Stimulated activated CD4-positive, alpha-beta T cell treated with anti-CD3 and anti-CD28 coated beads, Interleukin-1b, Interleukin-23, amount 100 ng/mL, for 4 hours (primary cell): ENCODE data around the gene ACKR2.

Experiments
- DNase-seq, 2 donors: peaks; one replicate each; pipeline ENCODE4 v3.0.0-alpha.2; 2020; ENCODE audit warnings: low read depth in 2 of 2

The ACKR2 gene

DNA sequence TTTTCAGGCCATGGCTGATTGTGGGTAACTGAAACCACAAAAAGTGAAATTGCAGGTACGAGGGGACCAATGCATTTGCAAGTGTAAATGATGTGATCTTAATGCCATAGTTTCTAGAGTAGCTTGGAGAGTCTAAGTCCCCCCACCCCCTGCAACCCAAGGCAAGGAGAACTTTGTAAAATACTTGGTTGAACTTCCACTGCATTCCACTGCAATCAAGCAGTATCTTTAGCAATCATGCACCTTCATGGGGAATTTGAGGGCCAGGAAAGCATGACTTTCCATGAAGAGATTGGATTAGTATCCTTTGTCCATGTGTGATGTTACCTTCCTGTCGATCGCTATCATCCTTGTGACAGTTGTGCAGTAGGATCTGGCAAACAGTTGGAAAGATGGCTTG lies 77.8 kb downstream of the ACKR2 start:
- DNase-seq = no peak

DNA sequence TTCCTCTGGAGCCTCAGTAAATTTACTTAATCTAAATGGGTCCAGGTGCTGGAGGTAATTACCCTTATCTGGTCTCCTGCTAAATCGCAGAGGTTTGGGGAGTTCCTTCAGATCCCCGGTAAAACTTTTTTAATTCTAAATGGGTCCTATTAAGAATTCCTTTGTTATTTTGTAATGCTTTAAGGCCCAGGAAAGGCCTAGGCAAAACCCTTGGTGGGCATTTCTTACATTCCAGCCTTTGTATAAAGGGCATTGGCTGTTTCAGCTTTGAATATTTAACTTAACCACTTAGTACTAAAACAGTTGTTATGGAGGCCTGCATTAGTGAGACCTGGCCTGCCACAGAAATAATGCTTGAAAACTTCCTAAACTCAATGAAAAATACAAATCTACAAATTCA lies 81.8 kb downstream of the ACKR2 start:
- no peak for DNase-seq

DNA sequence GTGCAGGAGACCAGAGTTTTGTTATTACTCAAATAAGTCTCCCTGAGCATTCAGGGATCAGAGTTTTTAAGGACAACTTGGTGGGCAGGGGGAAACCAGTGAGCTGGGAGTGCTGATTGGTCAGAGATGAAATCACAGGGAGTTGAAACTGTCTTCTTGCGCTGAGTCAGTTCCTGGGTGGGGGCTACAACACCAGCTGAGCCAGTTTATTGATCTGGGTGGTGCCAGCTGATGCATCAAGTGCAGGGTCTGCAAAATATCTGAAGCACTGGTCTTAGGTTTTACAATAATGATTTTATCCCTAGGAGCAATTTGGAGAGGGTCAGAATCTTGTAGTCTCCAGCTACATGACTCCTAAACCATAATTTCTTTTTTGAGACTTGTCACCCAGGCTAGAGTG lies 82.9 kb downstream of the ACKR2 start:
- DNase-seq = no peak

DNA sequence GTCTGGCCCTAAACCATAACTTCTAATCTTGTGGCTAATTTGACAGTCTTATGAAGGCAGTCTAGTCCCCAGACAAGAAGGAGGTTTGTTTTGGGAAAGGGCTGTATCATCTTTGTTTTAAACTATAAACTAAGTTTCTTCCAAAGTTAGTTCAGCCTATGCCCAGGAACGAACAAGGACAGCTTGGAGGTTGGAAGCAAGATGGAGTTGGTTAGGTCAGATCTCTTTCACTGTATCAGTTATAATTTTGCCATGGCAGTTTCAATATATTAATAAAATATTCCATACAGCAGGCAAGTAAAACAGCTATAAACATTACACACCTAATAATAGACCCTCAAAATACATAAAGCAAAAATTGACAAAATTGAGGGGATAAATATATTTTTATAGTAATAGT lies 83.6 kb downstream of the ACKR2 start:
- DNase-seq = no peak

DNA sequence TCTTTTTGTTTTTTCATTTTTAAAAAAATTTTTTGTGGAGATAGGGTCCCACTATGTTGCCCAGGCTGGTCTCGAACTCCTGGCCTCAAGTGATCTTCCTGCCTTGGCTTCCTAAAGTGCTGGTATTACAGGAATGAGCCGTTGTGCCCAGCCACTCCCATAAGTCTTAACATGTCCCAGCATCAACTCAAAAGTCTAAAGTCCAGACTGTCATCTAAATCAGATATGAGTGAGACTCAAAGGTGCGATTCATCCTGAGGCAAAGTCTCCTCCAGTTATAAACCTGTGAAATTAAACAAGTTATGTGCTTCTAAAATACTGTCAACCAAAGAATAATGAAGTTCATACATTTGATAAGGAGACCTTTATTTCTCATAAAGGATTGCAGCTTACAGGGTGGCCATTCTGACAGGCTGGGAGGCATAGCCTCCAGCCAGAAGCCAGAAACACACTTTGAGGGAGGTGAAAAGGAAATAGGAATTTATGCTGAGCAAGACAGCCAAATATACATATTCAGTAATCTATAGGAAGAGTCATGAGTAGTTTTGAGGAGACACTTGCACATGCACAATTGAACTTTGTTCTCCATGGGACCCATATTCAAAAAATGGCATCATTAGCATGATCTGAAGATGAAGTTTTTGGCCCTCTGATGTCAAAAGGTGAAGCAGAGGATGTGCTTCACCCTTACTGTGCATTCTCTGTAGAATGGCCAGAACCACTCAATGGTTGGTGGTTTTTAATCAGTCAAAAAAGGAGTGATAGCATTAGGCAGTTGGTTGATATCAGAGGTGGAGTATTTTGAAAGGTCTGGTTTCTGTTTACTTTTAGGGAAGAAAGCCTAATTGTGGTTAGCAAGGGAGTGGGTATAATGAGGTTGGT lies 85.7 kb downstream of the ACKR2 start:
- no peak for DNase-seq

DNA sequence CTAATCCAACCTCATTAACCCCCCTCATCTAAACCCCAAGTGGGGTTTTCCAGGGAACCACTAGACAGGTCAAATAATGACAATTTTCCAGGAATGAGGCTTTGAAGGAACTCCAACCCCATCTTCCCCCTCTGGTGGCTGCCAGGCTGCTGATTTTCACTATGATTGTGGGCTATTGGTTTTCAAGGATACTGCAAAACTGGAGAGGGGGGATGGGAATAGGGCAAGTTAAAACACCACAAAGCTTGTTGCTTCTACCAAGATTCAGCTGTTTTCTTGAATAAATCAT lies 86.3 kb downstream of the ACKR2 start:
- DNase-seq = no peak

DNA sequence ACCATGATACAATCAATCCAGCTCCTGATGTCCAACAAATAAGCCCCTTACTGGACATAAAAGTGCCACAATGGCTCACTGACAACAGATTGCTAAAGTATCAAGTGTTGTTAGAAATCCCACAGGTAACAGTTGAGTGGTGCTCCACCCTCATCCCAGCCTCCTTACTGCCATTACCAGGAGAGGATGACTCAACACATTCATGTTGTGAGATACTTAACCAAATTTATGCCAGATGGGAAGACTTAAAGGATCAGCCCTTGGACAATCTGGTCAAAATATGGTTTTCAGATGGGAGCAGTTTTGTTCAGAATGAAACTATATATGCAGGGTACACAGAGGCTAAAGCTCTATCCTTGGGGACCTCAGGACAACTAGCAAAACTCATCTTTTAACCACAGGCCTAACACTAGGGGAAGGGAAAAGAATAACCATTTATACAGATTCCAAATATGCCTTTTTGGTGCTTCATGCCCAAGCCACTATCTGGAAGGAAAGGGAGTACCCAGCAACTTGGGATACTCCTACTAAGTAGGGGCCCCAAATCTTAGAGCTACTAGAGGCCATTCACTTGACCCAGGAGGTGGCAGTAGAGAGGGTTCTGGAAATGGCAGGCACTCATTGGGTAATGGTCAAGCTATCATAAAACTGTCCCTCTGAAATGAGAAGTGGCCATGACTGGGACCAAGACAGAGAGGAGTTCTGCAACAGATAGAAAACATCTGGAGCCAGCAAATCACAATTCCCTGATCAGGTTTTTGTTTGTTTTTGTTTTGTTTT lies 89.8 kb downstream of the ACKR2 start:
- DNase-seq = no peak

DNA sequence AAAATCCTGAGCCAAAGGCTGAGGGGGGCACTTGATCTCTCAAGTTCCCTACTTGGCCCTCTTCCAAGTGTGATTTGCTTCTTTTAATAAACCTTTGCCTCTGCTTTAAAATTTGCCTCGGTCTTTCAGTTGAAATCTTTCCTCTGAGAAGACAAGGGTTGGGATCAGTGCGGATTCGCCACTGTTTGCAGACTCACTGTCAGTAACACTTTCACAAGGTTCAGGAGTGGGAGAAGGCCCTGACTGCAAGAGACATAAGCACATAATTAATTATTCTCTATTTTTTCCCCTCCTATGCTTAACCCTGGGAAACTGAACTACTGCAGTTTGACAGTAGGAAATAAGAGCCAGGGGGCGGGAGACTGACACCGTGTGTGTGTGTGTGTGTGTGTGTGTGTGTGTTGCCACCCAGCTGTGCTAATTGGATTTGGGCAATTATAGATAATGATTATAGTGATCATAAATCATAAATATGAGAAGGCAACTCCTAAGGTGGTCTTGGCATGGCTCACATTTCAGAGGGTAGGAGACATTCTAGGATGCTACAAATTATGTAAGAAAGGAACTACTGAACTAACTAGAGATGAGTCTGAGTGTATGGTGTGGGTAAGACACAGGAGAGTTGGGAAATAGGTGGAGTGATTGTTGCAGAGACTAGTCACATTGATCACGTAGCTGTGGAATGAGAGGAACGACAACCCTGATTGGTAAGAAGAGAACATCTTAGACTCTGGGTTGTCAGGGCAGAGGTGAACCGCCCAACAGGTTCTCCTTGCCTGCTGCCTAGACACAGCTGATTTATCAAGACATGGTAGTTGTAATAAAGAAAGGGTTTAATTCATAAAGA lies 91.2 kb downstream of the ACKR2 start:
- no peak for DNase-seq

DNA sequence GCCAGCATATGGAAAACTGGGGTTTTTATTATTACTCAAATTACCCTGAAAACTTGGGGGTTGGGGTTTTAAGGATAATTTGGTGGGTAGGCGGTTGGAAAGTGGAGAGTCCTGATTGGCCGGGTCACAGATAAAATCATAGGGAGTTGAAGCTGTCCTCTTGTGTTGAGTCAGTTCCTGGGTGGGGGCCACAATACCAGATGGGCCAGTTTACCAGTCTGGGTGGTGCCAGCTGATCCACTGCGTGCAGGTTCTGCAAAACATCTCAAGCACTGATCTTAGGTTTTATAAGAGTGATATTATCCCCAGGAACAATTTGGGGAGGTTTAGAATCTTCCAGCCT lies 91.8 kb downstream of the ACKR2 start:
- DNase-seq = no peak

DNA sequence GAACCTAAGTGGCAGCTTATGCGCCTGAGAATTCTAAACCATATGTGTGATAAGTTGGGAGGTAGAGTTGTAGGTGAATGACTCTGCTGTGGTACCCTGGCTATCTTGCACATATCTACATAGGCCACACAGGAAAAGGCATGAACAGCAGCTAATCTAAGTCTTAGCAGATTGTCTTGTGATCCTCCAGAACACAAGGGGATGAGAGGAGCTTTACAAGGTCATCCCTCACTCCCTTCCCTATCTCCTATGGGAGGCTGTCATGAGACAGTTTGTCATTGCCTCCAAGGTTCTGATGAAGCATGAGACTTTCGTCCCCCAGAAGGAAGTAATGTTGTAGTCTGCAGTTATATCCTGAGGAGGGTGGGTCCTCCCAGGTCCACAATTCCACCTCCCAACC lies 93.0 kb downstream of the ACKR2 start:
- DNase-seq = no peak

DNA sequence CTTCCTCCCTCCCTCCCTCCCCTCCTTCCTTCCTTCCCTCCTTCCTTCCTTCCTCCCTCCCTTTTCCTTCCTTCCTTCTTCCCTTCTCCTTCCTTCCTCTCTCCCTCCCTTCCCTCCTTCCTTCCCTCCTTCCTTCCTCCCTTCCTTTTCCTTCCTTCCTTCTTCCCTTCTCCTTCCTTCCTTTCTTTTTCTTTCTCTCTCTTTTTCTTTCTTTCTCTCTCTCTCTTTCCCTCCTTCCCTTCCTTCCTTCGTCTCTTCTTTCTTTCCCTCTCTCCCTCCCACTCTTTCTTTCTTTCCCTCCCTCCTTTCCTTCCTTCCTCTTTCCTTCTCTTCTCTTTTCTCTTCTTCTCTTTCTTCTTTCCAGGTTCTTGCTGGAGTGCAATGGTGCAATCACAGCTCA lies 94.8 kb downstream of the ACKR2 start:
- DNase-seq = no peak

DNA sequence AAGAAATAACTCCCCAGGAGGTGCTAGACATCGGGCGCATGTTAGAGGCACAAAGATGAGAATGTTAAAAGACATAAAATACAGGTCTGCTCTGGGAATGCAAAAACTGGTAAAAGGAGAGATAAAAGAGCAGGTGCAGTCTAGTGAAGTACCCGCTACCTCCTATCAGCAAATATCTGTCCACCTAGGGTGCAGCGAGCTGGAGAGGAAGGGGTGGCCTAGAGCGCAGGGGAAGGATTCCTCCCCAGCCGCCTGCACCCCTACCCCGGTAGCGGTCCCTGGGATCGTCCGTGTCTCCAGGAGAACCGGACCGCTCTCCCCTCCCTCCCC lies 96.5 kb downstream of the ACKR2 start:
- DNase-seq = no peak

DNA sequence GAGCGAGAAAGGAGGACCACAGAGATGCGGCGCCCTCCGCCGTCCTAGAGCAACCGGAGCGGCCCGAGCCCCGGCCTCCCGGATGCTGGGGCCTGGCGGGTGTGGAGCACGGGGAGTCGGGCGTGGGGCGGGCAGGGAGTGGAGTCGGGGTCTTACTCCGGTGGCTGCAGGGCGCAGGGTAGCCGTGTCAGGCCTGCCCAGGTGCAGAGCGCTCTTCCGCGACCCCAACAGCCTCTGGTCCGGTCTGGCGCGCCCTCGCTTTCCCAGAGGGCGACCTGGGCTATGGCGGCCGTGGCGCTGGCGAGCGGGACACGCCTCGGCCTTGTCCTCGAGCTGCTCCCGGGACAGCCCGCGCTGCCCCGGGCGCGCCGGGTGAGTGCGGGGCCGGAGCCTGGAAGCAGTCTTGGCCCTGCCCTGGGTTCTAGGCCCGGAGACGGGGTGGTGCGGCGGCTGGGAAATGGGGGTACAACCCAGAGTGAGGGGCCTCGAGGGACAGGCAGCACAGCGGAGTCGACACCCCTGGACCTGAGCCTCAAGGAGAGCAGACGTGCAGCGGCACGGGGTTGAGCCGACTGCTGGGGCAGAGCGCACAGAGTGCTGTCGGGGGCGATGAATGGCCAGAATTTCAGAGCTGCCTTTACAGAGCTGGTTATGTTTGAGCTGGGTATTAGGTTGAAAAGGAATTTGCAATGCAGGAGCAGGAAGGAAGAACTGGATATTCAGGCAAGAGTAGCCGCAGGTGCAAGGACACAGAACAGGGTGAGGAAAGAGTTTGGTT lies 97.0 kb downstream of the ACKR2 start, which contains the start of gene ZNF662:
TSS of gene ZNF662 (plus strand) at position 73 of the 778 bp plus-strand sequence. CDS start 1,973 bp downstream, outside the sequence.
- peak in 1 of 2 donors; percentile 26 for DNase-seq

DNA sequence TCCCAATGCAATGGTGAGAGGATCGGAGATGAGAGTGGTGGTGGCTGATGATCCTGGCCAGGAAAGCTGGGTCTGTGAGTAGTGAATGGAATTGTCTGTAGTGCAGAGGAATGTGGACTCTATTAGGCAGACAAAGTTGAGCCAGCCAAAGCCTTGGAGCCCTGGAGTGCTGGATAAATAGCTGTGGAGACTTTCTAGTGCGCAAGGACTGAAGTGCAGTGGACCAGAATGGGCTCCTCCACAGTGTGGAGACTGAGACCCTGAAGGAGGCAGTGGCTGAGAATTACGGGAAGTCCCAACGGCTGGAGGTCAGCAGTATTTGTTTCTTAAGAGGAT lies 97.6 kb downstream of the ACKR2 start:
- DNase-seq = no peak

DNA sequence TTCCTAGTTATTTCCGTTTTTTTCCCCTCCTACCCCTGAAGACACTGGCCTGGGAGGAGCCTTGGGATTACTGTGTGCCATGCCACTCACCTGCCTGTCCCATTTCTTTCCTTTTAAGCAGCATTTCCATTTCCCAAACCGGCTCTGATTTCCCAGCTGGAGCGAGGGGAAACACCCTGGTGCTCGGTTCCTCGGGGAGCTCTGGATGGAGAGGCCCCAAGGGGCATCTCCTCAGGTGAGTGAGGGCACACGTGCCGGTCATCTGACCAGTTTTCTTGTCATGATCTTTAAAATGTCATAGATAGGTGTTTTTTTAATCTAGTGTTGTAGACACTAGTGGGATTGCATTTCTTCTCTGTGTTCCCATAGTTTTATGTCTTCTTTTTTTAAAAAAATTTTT lies 99.4 kb downstream of the ACKR2 start:
- DNase-seq = no peak

DNA sequence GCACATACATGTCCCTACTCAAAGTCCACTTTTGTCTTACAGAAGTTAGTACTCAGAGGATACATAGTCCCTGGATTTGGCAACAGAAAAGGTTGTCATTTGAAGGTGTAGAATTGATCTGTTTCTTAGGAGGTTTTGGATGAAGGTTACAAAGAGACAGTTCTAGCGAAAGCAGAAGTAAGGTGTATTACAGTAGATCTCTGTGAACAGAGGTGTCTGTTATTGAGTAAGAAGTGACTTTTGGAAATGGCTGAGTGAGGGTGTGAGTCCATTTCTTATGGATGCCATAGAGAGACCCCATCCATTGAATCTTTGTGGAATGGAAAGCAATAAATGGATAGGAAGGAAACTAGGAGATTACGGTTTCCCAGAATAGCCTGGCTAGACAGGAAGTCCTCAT lies 102.3 kb downstream of the ACKR2 start:
- DNase-seq = no peak

DNA sequence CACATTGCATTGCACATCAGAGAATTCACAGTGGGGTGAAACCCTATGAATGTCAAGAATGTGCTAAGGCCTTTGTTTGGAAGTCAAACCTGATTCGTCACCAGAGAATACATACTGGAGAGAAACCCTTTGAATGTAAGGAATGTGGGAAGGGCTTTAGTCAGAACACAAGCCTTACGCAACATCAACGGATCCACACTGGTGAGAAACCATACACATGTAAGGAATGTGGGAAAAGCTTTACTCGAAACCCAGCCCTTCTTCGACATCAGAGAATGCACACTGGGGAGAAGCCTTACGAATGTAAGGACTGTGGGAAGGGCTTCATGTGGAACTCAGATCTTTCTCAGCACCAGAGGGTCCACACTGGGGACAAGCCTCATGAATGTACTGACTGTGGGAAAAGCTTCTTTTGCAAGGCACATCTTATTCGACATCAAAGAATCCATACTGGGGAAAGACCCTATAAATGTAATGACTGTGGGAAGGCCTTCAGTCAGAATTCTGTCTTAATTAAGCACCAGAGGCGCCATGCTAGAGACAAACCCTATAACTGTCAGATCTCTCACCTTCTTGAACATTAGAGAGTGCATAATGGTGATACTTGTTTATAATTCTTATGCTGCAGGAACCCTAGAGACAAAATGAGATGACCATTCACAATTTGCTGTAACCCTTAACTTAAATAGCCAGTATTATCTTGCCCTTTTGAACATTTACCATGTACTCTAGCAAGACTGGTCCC lies 105.7 kb downstream of the ACKR2 start:
- no peak for DNase-seq
